ENCODE measurements around the gene CARS2. TPM values are rescaled to one million over a fixed set of nuclear protein-coding genes. Genes with fewer than 3 reads are reported as not detected.
"Not testable (repeated sequence)": the region's sequence is repeated elsewhere in the genome, so short reads cannot be mapped to it uniquely, and the experiment has no call there.

CARS2 gene
- 45.2 TPM for total RNA-seq

- FAIRE-seq (no peak), DNase-seq (ENCODE audit: low spot score in 2 of 2) (peak; percentile 93 to 96)
These were observed at the start of gene CARS2 for GRCh38 chr13:110705826-110706569. Gene CARS2, minus strand, starts transcription at chr13:110706116. Its CDS starts 23 bp downstream, at chr13:110706093.

DNA sequence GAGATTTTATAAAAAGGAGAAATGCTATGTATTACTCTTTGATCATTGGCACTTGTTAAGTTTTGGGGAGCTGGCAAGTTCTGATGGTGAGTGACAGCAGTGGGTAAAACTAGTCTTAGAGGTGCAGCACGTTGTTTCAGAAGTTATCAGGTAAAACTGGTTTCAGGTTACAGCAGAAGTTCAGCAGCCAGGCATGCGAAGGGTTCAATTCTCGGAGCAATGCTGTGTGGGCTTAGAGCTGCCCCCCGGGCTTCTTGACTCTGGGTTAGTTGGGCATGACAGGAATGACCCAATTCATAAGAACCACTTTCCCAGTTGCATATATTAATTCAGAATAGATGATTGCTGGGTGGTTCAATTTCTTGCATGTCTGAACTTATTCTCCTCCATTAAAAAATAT is 42.4 kb upstream of the CARS2 start:
- FAIRE-seq, result no peak

GRCh38 chr13:110746438-110746837 is 40.5 kb upstream of the CARS2 start:
- DNase-seq (ENCODE audit: low spot score in 2 of 2), result no peak
- no peak for FAIRE-seq

More for the DNA sequence above, 42.4 kb upstream of the CARS2 start:
- no peak for DNase-seq (ENCODE audit: low spot score in 2 of 2)

DNA sequence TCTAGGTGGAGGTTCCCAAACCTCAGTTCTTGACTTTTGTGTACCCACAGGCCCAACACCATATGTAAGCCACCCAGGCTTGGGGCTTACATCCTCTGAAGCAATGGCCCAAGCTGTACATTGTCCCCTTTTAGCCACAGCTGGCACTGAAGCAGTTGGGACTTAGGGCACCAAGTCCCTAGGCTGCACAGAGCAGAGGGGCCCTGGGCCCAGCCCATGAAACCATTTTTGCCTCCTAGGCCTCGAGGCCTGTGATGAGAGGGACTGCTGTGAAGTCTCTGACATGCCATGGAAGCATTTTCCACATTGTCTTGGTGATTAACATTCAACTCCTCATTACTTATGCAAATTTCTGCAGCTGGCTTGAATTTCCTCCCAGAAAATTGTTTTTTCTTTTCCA is 37.8 kb upstream of the CARS2 start:
- FAIRE-seq (no peak), DNase-seq (ENCODE audit: low spot score in 2 of 2) (no peak)

DNA sequence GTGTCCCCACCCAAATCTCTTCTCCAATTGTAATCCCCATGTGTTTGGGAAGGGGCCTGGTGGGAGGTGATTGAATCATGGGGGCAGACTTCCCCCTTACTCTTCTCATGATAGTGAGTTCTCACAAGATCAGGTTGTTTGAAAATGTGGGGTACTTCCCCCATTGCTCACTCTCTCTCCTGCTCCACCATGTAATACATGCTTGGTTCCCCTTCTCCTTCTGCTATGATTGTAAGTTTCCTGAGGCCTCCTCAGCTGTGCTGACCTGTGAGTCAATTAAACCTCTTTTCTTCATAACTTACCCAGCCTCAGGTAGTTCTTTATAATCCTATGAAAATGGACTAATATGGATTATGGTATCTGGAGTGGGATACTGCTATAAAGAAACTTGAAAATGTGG is 31.6 kb upstream of the CARS2 start:
- FAIRE-seq (no peak), DNase-seq (ENCODE audit: low spot score in 2 of 2) (no peak)

DNA sequence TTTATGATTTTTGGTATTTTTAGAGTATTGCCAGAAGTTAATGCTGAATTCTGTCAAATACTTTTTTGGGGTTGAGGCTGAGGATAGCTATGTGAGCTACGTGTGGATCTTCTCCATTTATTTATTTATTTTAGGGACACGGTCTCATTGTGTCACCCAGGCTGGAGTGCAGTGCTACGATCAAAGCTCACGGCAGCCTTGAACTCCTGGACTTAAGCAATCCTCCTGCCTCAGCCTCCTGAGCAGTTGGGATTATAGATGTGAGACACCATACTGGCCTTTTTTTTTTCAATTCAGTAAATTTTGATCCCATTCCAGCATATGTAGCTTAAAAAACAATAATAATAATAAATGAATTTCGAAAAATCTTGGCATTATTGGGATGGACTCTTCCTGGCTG is 28.6 kb upstream of the CARS2 start:
- FAIRE-seq (no peak), DNase-seq (ENCODE audit: low spot score in 2 of 2) (no peak)

DNA sequence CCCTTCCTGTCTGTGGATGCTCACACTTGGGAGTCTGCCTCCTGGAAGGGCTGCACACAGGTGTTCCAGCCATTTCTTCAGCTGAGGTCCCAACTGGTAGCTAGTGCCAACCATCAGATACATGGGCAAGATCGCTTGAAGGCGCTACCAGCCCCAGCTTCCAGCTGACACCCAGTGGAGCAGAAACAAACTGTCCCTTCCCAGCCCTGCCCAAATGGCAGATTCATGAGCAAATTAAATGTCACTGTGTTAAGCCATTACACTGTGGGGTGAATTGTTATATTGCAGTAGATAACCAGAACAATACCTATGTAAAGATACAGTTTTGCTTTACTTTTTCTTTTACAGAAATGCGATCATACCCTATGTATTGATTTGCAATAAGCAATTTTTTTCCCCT is 25.2 kb upstream of the CARS2 start:
- DNase-seq (ENCODE audit: low spot score in 2 of 2) (no peak), FAIRE-seq (no peak)

DNA sequence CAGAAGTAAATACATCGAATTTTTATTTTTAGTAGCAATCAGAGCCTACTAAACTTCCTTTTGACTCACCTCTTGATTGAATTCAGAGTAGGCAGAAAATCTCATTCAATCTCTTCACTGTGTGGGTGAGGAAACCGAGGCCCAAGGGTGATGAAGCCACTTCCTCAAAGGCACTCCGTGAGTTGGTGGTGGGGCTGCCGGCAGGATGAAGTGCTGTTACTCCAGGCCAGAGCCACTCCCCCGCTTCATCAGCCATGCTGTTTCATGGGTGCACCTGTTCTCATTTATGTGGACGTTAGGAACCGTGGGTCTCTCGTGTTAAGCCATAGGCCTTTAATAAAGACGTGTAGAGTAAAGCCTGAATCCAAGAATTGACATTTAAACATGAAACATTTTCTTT is 20.8 kb upstream of the CARS2 start:
- no peak for FAIRE-seq
- no peak for DNase-seq (ENCODE audit: low spot score in 2 of 2)

- not testable (repeated sequence) for DNase-seq (ENCODE audit: low spot score in 2 of 2); FAIRE-seq
These were observed 20.2 kb upstream of the CARS2 start for GRCh38 chr13:110726153-110726552.

GRCh38 chr13:110723598-110723997 is 17.7 kb upstream of the CARS2 start:
- DNase-seq (ENCODE audit: low spot score in 2 of 2) (no peak), FAIRE-seq (no peak)

DNA sequence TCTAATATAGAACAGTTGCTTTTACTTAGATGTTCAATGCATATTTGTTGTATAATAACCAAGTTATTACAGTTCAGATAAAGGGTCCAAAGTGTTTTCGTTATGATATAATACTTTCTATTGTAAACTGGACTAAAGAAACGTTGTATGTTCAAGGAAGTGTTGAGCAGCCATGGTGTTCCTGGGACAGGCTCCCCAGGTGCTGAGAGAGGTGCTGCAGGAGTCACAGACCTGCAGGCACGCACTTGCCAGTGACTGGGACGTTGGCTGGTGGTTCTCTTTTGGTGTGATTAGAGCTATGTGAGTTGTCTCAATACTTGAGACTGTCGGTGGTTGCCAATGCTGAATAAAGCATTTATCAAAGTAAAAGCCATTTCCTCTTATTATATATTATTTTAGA is 17.1 kb upstream of the CARS2 start:
- FAIRE-seq, result no peak
- DNase-seq (ENCODE audit: low spot score in 2 of 2), result no peak

DNA sequence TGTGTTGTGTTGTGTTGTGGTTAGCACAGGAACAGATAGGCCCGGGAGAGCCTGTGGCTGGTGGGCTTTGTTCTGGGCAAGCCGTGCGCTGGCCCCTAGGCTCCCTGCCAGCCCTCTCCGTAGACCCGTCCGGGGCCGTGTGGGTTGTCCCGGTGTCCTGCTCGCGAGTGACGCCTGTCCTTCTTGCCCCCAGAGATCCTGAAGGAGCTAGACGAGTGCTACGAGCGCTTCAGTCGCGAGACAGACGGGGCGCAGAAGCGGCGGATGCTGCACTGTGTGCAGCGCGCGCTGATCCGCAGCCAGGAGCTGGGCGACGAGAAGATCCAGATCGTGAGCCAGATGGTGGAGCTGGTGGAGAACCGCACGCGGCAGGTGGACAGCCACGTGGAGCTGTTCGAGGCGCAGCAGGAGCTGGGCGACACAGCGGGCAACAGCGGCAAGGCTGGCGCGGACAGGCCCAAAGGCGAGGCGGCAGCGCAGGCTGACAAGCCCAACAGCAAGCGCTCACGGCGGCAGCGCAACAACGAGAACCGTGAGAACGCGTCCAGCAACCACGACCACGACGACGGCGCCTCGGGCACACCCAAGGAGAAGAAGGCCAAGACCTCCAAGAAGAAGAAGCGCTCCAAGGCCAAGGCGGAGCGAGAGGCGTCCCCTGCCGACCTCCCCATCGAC is 13.3 kb upstream of the CARS2 start:
- FAIRE-seq (no peak), DNase-seq (ENCODE audit: low spot score in 2 of 2) (no peak)

DNA sequence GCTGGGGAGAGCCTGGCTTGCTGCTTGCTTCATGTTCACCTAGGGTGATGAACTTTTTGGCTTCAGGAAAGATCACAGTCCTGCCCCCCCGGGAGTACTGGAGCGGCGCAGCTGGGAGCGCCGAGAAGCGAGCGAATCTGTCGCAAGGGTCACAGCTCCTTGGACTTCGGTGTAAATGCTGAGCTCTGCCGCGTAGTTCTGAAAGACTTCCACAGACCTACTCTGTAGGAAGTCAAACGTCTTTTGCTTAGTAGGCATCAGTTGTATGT is 10.3 kb upstream of the CARS2 start:
- FAIRE-seq, result no peak
- DNase-seq (ENCODE audit: low spot score in 2 of 2), result peak; percentile 29 to 42

- FAIRE-seq, result peak; percentile 99
- DNase-seq (ENCODE audit: low spot score in 2 of 2), result peak; percentile 94 to 96
These were observed 9.7 kb upstream of the CARS2 start for GRCh38 chr13:110715395-110716246.

GRCh38 chr13:110714797-110715394 is 9.0 kb upstream of the CARS2 start:
- DNase-seq (ENCODE audit: low spot score in 2 of 2) (peak in 1 of 2 donors; percentile 39), FAIRE-seq (no peak)

DNA sequence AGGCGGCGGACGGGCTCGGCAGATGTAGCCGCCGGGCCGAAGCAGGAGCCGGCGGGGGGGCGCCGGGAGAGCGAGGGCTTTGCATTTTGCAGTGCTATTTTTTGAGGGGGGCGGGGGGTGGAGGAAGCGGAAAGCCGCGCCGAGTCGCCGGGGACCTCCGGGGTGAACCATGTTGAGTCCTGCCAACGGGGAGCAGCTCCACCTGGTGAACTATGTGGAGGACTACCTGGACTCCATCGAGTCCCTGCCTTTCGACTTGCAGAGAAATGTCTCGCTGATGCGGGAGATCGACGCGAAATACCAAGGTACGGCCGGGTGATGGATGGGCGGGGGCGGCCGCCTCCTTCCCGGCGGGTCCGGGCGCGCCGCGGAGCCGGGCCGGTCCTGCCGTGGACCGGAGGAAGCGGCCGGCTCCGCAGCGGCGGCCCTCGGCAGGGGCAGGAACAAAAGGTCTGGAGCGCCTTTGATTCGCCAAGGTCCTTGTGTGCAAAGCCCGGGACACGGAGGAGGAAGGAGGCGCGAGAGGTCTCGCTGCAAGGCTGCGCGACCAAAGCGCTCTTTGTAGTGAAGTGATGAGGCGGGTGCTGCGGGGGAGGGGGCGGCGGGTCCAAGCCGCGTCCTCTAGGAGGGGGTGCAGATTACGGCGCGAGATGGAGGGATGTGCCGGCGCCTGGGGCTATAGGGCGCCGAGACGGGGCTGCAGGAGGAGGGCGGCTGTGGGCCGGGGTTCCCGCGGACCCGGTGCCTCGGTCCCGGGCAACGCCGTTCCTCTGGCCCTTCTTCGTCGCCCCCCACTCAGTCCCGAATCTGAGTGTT is 8.3 kb upstream of the CARS2 start:
- DNase-seq (ENCODE audit: low spot score in 2 of 2) (peak in 1 of 2 donors; percentile 54), FAIRE-seq (no peak)

DNA sequence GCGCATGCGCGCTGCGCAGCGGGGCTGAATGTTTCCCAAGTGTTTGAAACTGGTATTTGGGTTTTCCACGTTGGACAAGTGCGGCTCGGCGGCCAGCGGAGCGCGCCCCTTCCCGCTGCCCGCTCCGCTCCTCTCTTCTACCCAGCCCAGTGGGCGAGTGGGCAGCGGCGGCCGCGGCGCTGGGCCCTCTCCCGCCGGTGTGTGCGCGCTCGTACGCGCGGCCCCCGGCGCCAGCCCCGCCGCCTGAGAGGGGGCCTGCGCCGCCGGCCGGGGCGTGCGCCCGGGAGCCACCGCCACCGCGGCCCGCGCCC is 7.7 kb upstream of the CARS2 start, which contains the start of gene ING1:
Gene ING1, plus strand, starts transcription at position 59 of the 311 bp plus-strand sequence. CDS start 450 bp downstream, outside the sequence.
- FAIRE-seq (no peak), DNase-seq (ENCODE audit: low spot score in 2 of 2) (no peak)

GRCh38 chr13:110712849-110713641 is 7.1 kb upstream of the CARS2 start:
- peak; percentile 89 to 97 for DNase-seq (ENCODE audit: low spot score in 2 of 2)
- peak; percentile 73 for FAIRE-seq

Data from frontal cortex (tissue), 4 donors.